OCI-LY3 (cell line): ENCODE results near the gene SLC4A4.

ENCODE experiments used
- H2AFZ ChIP-seq: fragments of 200-600, 300-600 bp; shearing (Covaris generic); 2 replicates; pipeline ENCODE4 v1.6.0; 2014; ENCODE audit warnings: antibody characterized with exemption, low read depth, low read length
- H3K27ac ChIP-seq: fragments of 200-600, 300-600 bp; sonication (generic); 2 replicates; pipeline ENCODE4 v1.5.1; 2014; ENCODE audit warnings: mild to moderate bottlenecking, low read length, moderate library complexity, mixed read lengths
- H3K27me3 ChIP-seq: fragments of 200-600, 300-600 bp; sonication (generic); 2 replicates; pipeline ENCODE4 v1.6.1; 2014; ENCODE audit warnings: low read depth, low read length, mixed read lengths
- H3K36me3 ChIP-seq: fragments of 200-600, 300-600 bp; sonication (generic); replicated peaks from 2 replicates; pipeline ENCODE3; 2014; ENCODE audit warnings: low read depth, low read length, mixed read lengths
- H3K4me1 ChIP-seq: fragments of 300-600, 200-600 bp; sonication (generic); 2 replicates; pipeline ENCODE4 v1.6.1; 2014; ENCODE audit warnings: low read length, mixed read lengths
- H3K4me2 ChIP-seq: fragments of 200-600, 300-600 bp; sonication (generic); 2 replicates; pipeline ENCODE4 v1.6.1; 2014; ENCODE audit warnings: low read length, mixed read lengths
- H3K4me3 ChIP-seq: fragments of 300-600, 200-600 bp; sonication (generic); 2 replicates; pipeline ENCODE4 v1.5.1; 2014; ENCODE audit warnings: antibody characterized with exemption, mild to moderate bottlenecking, low read length, moderate library complexity
- H3K79me2 ChIP-seq: fragments of 300-600, 200-600 bp; shearing (Covaris generic); 2 replicates; pipeline ENCODE4 v1.6.1; 2014; ENCODE audit warnings: mild to moderate bottlenecking, low read length, mixed read lengths
- H3K9ac ChIP-seq: fragments of 300-600, 200-600 bp; shearing (Covaris generic); 2 replicates; pipeline ENCODE4 v1.6.0; 2014; ENCODE audit warnings: mild to moderate bottlenecking, low read length, moderate library complexity
- H3K9me3 ChIP-seq: fragments of 200-600, 300-600 bp; shearing (Covaris generic); 2 replicates; pipeline ENCODE4 v1.6.1; 2014; ENCODE audit warnings: low read length, mixed read lengths; ENCODE audit not compliant: insufficient read depth
- H4K20me1 ChIP-seq: fragments of 200-600, 300-600 bp; sonication (generic); 2 replicates; pipeline ENCODE4 v1.6.1; 2016; ENCODE audit warnings: low read length, mixed read lengths; ENCODE audit not compliant: insufficient read depth
- EZH2phosphoT487 ChIP-seq: fragments of 200-600 bp; shearing (Covaris generic); IDR thresholded peaks from 2 replicates; pipeline ENCODE4 v1.6.1; 2018; ENCODE audit warnings: antibody characterized with exemption, mixed run types, low read depth
- TF ChIP-seq, protein P1 (sequence below): fragments of 200-600, 300-600 bp; sonication (generic); IDR thresholded peaks from 2 replicates; pipeline ENCODE4 v1.5.1; 2014; ENCODE audit warnings: antibody characterized with exemption, low read length, low read depth

SLC4A4 gene

DNA sequence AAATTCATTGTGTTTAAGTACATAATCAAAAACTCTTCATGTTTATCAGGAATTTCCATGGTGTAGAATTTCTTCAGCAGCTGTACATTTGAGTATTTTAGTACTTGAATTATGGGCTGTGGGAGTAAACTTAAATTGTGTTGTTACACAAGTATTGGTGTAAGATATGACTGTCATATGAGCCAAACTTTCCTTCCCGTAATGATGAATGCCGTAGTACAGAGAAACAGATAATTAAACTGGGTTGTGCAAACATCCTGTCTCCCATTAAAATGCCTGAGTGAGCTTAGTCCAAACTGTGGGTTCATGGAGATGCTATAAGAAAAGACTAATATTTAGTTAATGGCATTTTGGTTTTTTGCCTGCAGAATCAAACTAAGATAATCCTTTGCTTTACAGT is 159.2 kb downstream of the SLC4A4 start:
- TF ChIP-seq EZH2phosphoT487 = no peak
- TF ChIP-seq, protein P1, sequence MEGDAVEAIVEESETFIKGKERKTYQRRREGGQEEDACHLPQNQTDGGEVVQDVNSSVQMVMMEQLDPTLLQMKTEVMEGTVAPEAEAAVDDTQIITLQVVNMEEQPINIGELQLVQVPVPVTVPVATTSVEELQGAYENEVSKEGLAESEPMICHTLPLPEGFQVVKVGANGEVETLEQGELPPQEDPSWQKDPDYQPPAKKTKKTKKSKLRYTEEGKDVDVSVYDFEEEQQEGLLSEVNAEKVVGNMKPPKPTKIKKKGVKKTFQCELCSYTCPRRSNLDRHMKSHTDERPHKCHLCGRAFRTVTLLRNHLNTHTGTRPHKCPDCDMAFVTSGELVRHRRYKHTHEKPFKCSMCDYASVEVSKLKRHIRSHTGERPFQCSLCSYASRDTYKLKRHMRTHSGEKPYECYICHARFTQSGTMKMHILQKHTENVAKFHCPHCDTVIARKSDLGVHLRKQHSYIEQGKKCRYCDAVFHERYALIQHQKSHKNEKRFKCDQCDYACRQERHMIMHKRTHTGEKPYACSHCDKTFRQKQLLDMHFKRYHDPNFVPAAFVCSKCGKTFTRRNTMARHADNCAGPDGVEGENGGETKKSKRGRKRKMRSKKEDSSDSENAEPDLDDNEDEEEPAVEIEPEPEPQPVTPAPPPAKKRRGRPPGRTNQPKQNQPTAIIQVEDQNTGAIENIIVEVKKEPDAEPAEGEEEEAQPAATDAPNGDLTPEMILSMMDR = no peak
- Histone ChIP-seq H3K9me3 (no peaks in the 10 kb centered on the region), H3K36me3 (no peaks in the 10 kb centered on the region), H3K27ac (no peak overlapping the region), H2AFZ (no peak overlapping the region), H3K9ac (no peak overlapping the region), H3K4me2 (no peak overlapping the region), H4K20me1 (no peaks in the 10 kb centered on the region), H3K4me1 (no peaks in the 10 kb centered on the region), H3K4me3 (no peak overlapping the region), H3K27me3 (no peaks in the 10 kb centered on the region), H3K79me2 (no peaks in the 10 kb centered on the region)

DNA sequence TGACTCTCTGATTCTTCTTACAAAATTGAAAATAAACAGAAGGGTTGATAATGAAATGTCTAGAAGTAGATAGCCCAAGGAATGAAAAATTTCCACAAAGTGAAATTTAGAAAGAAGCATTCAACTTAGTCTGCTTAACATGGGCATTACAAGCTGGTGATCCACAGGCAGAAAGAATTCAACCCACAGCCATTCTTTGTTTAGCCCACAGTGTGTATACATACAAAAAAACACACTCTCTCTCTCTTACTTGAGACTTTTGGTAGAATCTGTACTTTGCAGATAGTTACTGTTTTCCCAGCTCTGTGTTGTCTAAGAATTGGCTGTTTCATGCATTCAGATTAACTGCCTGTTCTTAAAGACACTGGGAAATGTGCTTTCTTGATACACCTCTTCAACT is 159.8 kb downstream of the SLC4A4 start:
- Histone ChIP-seq H3K4me1 (no peaks in the 10 kb centered on the region), H3K4me3 (no peak overlapping the region), H3K79me2 (no peaks in the 10 kb centered on the region), H3K4me2 (no peak overlapping the region), H3K36me3 (no peaks in the 10 kb centered on the region), H2AFZ (no peak overlapping the region), H3K27ac (no peak overlapping the region), H3K27me3 (no peaks in the 10 kb centered on the region), H3K9ac (no peak overlapping the region), H3K9me3 (no peaks in the 10 kb centered on the region), H4K20me1 (no peaks in the 10 kb centered on the region)
- TF ChIP-seq EZH2phosphoT487 = no peak
- TF ChIP-seq, protein P1 = no peak

DNA sequence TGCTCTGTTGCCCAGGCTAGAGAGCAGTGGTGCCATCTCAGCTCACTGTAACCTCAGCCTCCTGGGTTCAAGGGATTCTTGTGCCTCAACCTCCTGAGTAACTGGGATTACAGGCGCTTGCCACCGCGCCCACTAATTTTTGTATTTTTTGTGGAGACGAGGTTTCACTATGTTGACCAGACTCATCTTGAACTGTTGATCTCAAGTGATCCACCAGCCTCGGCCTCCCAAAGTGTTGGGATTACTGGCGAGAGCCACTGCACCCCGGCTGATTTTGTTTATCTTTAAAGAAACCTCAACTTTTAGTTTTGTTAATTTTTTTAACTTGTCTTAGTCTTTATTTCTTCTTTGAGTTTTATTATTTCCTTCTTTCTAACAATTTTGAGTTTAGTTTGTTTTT is 163.2 kb downstream of the SLC4A4 start:
- no peak overlapping the region for H3K27ac ChIP-seq
- no peaks in the 10 kb centered on the region for H4K20me1 ChIP-seq
- H3K4me1 ChIP-seq = no peaks in the 10 kb centered on the region
- no peak overlapping the region for H3K4me3 ChIP-seq
- no peaks in the 10 kb centered on the region for H3K36me3 ChIP-seq
- H3K4me2 ChIP-seq = no peak overlapping the region
- no peaks in the 10 kb centered on the region for H3K27me3 ChIP-seq
- no peak overlapping the region for H3K9ac ChIP-seq
- TF ChIP-seq, protein P1 = no peak
- no peak for TF ChIP-seq EZH2phosphoT487
- H3K79me2 ChIP-seq = no peaks in the 10 kb centered on the region
- H3K9me3 ChIP-seq = no peaks in the 10 kb centered on the region
- no peak overlapping the region for H2AFZ ChIP-seq

DNA sequence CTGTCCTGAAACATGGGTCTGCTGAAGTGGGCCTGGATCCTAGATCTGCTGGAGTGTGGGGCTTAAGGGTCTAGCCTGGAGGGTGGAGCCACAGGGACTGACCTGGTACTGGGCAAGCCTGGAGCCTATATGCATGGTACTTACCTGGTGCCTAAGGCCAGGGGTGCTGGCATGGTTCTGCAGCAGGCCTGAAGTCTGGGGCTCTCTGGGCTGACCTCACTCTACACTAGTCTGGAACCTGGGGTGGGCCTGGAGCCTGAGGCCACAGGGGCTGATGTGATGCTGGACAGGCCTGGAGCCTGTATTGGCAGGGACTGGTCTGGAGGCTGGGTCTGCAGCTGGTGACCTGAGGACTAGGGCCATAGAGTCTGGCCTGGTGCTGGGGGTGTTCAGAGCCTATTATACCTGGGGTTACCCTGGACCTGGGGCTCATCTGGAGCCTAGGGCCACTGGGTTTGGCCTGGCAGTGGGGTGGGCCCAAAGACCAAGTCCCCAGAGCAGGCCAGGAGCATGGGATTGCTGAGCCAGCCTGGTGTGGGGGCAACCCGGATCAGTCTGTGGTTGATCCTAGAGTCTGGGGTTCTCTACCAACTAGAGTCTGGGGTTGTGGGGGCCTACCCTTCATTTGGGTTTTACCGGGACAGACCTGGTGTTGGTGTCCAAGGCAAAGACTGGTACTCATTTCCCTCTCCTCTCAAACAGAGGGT is 179.6 kb downstream of the SLC4A4 start:
- TF ChIP-seq, protein P1 = no peak
- TF ChIP-seq EZH2phosphoT487 = no peak
- H3K9me3 ChIP-seq = no peaks in the 10 kb centered on the region

More for the DNA sequence above, 179.6 kb downstream of the SLC4A4 start:
- H3K4me3 ChIP-seq = no peak overlapping the region
- H2AFZ ChIP-seq = no peak overlapping the region
- H3K4me1 ChIP-seq = no peaks in the 10 kb centered on the region
- no peaks in the 10 kb centered on the region for H3K36me3 ChIP-seq
- no peak overlapping the region for H3K9ac ChIP-seq
- H4K20me1 ChIP-seq = no peaks in the 10 kb centered on the region
- no peak overlapping the region for H3K27ac ChIP-seq
- H3K4me2 ChIP-seq = no peak overlapping the region
- no peaks in the 10 kb centered on the region for H3K79me2 ChIP-seq
- no peaks in the 10 kb centered on the region for H3K27me3 ChIP-seq
